ELR (cell line): Measurements from ENCODE around the gene MXD4.
"Not testable (repeated sequence)": the region's sequence is repeated elsewhere in the genome, so short reads cannot be mapped to it uniquely, and the experiment has no call there.

Source experiments
- DNase-seq: peaks from one replicate; pipeline ENCODE4 v3.0.0-alpha.2; 2015; ENCODE audit warnings: low read depth

MXD4 gene

GRCh38 chr4:2275044-2275397 is 13.1 kb upstream of the MXD4 start:
- DNase-seq: not testable (repeated sequence)

DNA sequence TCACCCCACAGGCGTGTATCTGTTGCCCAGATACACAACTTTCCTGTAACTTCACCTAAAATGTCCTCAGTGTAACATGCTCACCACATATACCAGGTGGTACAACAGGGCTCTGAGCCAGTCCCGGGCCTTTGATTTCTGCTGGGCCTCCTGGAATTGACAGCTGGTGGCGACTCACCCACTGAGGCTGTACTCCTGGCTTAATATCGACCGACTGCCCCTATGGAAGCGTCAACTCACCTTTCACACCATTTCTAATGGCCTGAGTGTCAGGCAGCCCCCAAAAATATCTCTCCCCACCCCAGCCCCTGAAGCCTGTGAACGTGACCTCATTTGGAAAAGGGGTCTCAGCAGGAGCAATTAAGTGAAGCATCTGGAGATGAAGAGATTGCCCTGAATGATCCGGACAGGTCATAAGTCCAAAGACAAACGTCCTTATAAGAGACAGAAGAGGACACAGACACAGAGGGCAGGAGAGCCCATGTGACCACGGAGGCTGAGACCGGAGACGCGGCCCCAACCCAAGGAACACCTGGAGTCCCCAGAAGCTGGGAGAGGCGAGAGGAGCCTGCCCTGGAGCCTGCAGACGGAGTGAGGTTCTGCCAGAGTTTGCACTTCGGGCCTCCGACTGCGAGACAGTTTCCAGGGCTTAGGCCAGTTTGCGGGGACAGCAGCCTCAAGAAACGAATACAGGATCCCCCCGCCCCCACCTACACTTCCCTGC is 12.6 kb upstream of the MXD4 start:
- no peak for DNase-seq

GRCh38 chr4:2273657-2274319 is 11.9 kb upstream of the MXD4 start:
- no peak for DNase-seq

DNA sequence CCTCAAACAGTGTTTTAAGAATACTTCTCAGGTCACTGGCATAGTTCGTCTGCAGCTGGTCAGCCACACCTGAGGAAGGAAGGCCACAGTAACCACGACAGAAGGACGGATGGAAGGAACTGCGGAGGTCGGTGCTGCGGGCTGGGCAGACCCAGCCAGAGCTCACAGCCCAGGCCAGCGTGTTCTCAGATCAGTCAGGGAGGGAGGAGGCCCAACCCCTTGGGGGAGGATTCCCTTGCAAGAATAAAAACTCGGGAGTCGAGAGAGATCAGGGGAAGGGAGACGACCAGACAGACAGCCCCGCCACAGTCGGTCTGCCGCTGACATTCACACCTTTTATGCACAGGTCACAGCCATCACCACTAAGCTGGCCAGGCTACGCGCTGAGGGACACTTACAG is 11.3 kb upstream of the MXD4 start:
- DNase-seq: no peak

GRCh38 chr4:2272828-2273120 is 10.9 kb upstream of the MXD4 start:
- DNase-seq: no peak

GRCh38 chr4:2272026-2272827 is 10.3 kb upstream of the MXD4 start:
- DNase-seq: no peak

GRCh38 chr4:2271279-2272025 is 9.5 kb upstream of the MXD4 start:
- DNase-seq: no peak

DNA sequence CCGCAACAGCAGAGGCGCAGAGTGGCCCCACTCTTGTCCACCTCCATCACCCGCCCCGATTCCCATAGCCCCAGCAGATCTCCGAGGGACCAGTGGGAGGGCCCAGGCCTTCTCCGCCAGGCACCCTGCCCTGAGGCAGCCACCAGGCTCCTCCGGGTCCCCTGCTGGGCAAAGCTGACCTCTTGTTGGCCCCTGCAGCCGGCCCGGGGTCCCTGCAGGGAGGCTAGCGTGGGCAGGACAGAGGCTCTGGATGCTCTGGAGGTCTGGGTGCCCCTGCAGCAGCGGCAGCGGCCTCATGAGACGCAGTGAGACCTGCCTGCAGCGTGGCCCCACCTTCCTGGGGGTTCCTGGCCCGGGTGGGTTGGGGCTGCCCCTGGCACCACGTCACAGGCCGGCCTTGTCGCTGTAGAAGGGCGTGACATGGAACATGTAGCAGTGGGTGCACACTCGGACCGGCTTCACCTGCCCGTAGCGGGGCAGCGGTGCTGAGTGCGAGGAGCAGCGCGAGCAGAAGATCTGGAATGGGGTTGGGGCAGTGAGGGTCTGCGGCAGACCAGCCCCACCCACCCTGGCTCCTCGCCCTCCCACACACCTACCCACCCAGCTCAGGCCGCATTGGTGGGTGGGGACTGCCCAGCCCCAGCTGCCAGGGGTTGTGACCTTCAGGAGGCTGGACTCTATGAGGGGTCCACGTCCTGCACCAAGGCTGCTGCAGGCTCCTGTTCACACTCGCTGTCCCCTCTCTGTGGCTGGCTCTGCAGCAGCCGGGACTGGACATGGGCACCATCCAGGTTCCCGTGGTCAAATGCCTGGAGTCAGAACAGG is 8.6 kb upstream of the MXD4 start:
- DNase-seq: no peak

DNA sequence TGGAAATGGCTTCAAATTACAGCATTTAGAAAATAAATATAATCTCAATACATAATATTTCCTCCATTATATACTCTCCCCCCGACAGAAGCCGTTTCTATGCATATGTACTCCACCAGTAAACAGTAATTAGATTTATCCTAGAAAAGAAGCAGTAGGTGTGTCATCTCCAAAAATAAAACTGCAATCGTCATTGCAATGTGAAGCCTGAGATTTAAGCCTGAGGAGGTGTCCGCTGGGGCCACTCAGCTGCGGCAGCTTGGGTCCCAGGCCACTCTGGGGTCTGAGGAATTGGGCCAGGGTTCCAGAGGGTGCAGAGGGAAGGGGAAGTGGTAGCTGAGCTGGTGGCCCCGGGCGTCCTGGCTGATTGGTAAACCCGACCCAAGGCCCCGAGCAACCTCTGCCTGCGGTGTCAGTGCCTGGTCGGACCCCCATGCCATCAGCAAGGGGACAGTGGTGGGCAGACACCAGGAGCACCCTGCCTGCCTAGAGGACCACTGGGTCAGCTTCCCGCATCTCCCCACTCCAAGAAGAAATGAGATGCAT is 7.8 kb upstream of the MXD4 start:
- DNase-seq: no peak

DNA sequence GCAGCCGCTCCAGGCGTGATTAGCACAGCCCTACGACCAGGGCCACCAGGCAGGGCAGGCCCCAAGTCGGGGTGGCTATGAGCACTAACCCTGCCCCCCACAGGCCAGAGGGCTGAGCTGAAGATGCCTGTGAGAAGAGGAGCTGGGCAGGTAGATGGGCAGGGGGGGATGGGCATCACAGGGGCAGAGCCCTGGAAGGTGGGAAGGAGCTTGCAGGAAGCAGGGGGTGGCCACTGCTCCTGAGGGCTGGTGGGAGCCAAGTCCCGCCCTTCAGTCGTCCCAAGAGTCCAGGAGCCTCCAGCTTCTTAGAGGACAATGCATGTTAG is 7.3 kb upstream of the MXD4 start:
- no peak for DNase-seq

DNA sequence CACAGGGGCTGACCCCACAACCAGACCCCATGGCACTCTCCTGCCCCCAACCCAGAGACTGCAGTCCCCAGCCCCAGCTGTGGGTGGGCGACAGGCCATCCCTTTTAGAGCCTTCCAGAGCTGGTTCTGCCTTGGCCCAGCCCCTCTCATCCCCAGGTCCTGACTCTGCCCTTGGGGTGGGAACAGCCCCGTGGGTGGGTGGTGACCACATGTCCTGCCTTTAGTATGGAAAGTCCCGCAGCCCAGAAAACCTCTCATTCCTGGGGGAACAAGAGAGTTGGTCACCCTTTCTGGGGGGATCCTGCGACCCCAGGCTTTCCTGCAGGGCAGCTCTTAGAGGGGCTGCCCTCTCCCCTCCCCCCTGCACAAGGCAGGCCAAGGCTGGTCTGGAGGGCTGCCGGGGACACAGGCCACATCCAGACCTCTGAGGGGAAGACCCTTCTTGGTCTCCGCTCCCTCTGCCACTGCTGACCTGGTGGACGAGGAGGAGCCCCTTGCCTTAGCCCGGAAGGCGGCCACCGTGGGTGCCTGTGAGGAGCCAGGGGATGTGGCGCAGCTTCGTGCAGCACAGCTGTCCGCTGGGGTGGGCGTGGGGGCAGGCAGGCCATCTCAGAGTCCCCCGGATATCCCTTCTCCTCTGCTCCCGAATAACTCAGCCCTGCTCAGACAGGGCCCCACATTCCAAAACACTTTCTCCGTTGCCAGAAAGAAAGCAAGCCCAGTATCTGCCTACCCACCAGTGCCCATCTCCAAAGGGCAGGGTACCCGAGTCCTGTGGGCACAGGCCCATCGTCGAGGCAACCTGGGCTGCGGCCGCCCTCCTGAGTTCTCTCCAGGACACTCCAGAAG is 6.7 kb upstream of the MXD4 start:
- no peak for DNase-seq

DNA sequence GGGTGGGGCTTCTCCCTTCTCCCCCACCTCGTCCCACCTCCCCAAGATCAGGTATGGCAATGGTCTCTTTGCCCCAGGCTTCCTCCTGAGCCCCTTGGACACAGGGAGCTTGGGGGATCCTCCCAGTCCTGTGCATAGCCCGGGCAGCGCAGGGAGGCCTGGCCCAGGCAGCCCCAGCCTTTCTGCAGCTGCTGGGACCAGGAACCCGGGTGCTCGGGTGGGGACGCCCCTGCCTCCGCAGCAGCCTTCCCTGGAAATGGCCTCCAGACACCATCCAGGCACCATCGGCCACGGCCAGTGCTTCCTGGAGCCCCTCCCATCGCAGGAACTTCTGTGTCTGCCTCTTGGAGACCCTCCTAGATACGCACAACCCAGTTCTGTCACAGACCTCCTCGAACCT is 5.9 kb upstream of the MXD4 start:
- DNase-seq: no peak

GRCh38 chr4:2267320-2267811 is 5.5 kb upstream of the MXD4 start:
- no peak for DNase-seq

DNA sequence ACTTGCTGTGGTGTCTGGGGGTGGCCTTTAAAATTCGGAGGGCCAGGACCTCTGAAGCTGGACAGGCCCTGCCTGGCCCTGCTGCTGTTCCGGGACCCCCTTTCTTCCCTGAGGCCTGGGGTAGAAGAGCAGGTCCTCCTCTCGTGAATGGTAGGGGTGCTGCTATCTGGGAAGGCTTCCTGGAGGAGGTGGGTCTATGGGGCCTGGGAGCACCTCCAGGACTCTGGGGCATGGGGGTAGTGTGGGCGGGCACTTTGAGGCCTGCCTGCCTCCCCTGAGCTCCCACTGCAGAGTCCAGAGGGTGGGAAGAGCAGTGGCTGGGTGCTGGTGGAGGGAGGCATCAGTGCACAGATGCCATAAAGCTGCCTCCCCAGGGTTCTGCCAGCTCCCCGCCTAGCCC is 4.9 kb upstream of the MXD4 start:
- DNase-seq: no peak

- DNase-seq: no peak
Measured at GRCh38 chr4:2266181-2266580, 4.3 kb upstream of the MXD4 start.

DNA sequence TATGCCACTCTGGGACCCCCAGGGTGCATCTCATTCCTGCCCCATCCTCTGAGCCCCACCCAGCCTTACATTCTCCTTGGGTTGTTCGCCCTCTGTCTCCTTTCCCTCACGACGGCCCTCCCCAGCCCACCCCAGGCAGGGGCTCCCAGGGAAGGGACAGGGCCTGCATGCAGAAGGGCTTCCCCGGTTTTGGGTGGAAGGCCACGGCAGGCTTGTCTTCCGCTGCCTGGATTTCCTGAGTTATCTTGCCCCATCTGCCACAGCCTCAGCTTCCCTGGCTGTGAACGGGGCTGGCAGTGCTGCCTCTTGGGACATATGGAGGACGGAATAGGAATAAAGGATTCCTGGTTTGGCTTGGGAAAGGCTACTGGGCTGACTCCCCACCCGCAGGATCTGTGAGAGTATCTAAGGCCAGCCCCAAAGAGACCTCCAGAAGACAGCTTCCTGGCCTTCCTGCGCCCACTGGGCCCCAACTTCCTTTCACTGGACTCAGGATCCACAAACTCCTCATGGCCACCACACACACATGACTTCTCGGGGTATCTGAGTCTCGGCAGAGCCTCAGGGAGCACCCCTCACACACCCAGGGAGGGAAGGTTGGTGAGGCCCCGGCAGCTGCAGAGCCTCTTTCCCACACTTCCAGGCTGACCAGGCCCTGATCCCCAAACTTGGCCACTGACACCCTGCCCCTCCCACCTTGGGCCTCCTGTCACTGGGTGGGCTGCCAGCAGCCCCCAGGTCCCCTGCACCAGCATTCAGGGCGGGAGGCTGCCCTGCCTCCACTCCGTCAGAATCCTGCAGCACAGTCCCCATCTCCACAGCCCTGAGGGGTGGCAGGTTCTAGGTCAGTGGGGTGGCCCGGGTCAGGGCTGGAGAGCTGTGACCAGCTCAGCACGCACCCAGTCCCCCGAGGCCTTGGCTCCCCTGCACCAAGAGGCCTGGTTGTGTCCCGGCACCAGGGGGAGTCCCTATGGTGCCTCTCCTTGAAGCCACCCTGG is 3.5 kb upstream of the MXD4 start:
- DNase-seq: no peak

- no peak for DNase-seq
Measured at GRCh38 chr4:2264481-2265041, 2.7 kb upstream of the MXD4 start.

DNA sequence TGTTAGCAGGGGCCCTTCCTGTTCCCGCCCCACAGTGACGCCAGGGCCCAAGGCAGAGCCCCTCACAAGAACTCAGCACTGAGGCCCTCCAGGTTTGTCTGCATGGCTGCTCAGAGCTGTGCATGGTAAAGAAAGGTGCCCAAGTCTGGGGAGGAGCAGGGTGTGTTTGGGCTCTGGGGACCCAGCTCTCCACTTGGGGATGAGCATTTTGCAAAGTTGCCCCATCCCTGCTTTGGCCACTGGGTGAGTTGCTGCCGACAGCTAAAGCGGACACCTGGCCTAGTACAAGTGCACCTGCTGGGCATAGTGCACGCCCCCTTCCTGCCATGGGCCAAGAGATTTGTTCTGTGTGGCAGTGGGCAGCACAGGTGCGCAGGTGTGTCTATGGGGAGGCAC is 2.0 kb upstream of the MXD4 start:
- no peak for DNase-seq

DNA sequence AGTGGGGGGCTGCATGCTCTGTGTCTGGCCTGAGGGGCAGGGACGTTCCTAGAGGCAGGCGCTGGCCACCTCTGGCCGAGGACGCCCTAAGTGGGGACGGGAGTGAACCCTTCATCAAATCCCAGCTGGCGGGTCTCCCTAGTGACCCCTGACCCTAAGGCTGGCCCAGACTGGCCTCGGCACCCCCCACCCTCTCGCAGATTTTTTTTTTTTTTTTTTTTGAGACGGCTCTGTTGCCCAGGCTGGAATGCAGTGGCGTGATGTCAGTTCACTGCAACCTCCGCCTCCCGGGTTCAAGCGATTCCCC is 988 bp upstream of the MXD4 start:
- no peak for DNase-seq
